ENCODE measurements around the gene RYR3. TPM values are rescaled to one million over a fixed set of nuclear protein-coding genes. Genes with fewer than 3 reads are reported as not detected.

The RYR3 gene
- polyA plus RNA-seq, 2 donors: 1.0 to 1.8 TPM

- no peaks in the 10 kb centered on the region for H3K27me3 ChIP-seq (ENCODE audit: control insufficient read depth in 1 of 2, insufficient read depth in 2 of 2, low read length in 2 of 2)
- H3K4me3 ChIP-seq (ENCODE audit: low read depth in 1 of 2, low read length in 2 of 2): no peak overlapping the region
- H3K36me3 ChIP-seq (ENCODE audit: control insufficient read depth in 2 of 2, insufficient read depth in 2 of 2, low read length in 1 of 2): no peaks in the 10 kb centered on the region
- no peaks in the 10 kb centered on the region for H3K9me3 ChIP-seq (ENCODE audit: control insufficient read depth in 2 of 2, insufficient read depth in 1 of 2, low read depth in 1 of 2, low read length in 1 of 2)
- H3K27ac ChIP-seq (ENCODE audit: low read depth in 2 of 2, low read length in 1 of 2): no peak overlapping the region
- H3K4me1 ChIP-seq (ENCODE audit: control insufficient read depth in 2 of 2, insufficient read depth in 2 of 2, low read length in 1 of 2): peaks cover 0 to 6% of the 10 kb centered on the region in 2 donors
These were observed 601.6 kb downstream of the RYR3 start for GRCh38 chr15:33912326-33912725.

GRCh38 chr15:33913459-33913858, 602.7 kb downstream of the RYR3 start:
- WGBS, 2 donors: 78 to 83% methylated on average over 1 of the region's 1 CpG

More at GRCh38 chr15:33913459-33913858, 602.7 kb downstream of the RYR3 start:
- H3K9me3 ChIP-seq (ENCODE audit: control insufficient read depth in 2 of 2, insufficient read depth in 1 of 2, low read depth in 1 of 2, low read length in 1 of 2): no peaks in the 10 kb centered on the region
- H3K27ac ChIP-seq (ENCODE audit: low read depth in 2 of 2, low read length in 1 of 2): no peak overlapping the region
- H3K4me1 ChIP-seq (ENCODE audit: control insufficient read depth in 2 of 2, insufficient read depth in 2 of 2, low read length in 1 of 2): peaks cover 0 to 6% of the 10 kb centered on the region in 2 donors
- no peaks in the 10 kb centered on the region for H3K36me3 ChIP-seq (ENCODE audit: control insufficient read depth in 2 of 2, insufficient read depth in 2 of 2, low read length in 1 of 2)
- H3K27me3 ChIP-seq (ENCODE audit: control insufficient read depth in 1 of 2, insufficient read depth in 2 of 2, low read length in 2 of 2): no peaks in the 10 kb centered on the region
- H3K4me3 ChIP-seq (ENCODE audit: low read depth in 1 of 2, low read length in 2 of 2): no peak overlapping the region

Other genes starting within 250 kb of the RYR3 start
- gene FMN1, start 116.3 kb upstream of the RYR3 start, polyA plus RNA-seq: 1 to 10 TPM; 1.0 to 2.1 TPM